AG09319 (cell line): ENCODE measurements around the gene DHX40.
A peak's percentile ranks its signal among the peaks of the same experiment; 100 is the strongest.

ENCODE experiments used
- DNase-seq: peaks from one replicate; pipeline ENCODE4 v3.0.0-alpha.2; 2010; ENCODE audit warnings: low read depth; ENCODE audit errors: extremely low read depth
- CTCF ChIP-seq: IDR thresholded peaks from 2 replicates; pipeline ENCODE4 v1.5.1; 2011; ENCODE audit warnings: low read depth, mild to moderate bottlenecking, inconsistent platforms, low read length, moderate library complexity

The DHX40 gene

GRCh38 chr17:59617156-59617732 lies 51.8 kb downstream of the DHX40 start:
- no peak for TF ChIP-seq CTCF
- DNase-seq = no peak

- no peak for TF ChIP-seq CTCF
- DNase-seq = no peak
These were observed 53.6 kb downstream of the DHX40 start for GRCh38 chr17:59619035-59619297.

GRCh38 chr17:59619298-59620063 lies 54.1 kb downstream of the DHX40 start, which contains the start of gene CLTC:
Gene CLTC, plus strand, starts transcription at chr17:59619895. Its CDS starts 237 bp downstream, at chr17:59620132.
- DNase-seq = peak; percentile 96
- TF ChIP-seq CTCF = no peak

- no peak for DNase-seq
- TF ChIP-seq CTCF = no peak
These were observed 54.6 kb downstream of the DHX40 start for GRCh38 chr17:59620064-59620359.

GRCh38 chr17:59620518-59621259 lies 55.3 kb downstream of the DHX40 start:
- DNase-seq = no peak
- TF ChIP-seq CTCF = no peak

- no peak for TF ChIP-seq CTCF
- no peak for DNase-seq
These were observed 56.4 kb downstream of the DHX40 start for GRCh38 chr17:59621771-59622170.

- no peak for TF ChIP-seq CTCF
- DNase-seq = no peak
These were observed 57.7 kb downstream of the DHX40 start for GRCh38 chr17:59623151-59623550.
